DOHH2 (cell line): ENCODE measurements around the gene SLC17A8.

Source experiments
- H3F3A ChIP-seq: fragments of 200-600 bp; sonication (generic), shearing (Covaris generic); 2 replicates; pipeline ENCODE4 v1.6.0; 2016; ENCODE audit warnings: antibody characterized with exemption, mild to moderate bottlenecking; ENCODE audit not compliant: control insufficient read depth, insufficient read depth
- H3K27ac ChIP-seq: fragments of 200-600 bp; sonication (generic); 2 replicates; pipeline ENCODE4 v1.5.1; 2014; ENCODE audit warnings: low read depth, mild to moderate bottlenecking, low read length, moderate library complexity
- H3K27me3 ChIP-seq: fragments of 200-600 bp; sonication (generic); 2 replicates; pipeline ENCODE4 v1.6.1; 2014; ENCODE audit warnings: mild to moderate bottlenecking, low read length, mixed read lengths; ENCODE audit not compliant: control insufficient read depth
- H3K36me3 ChIP-seq: fragments of 200-600 bp; sonication (generic); 2 replicates; pipeline ENCODE4 v1.6.1; 2014; ENCODE audit warnings: mild to moderate bottlenecking, low read length, moderate library complexity, mixed read lengths; ENCODE audit not compliant: control insufficient read depth
- H3K4me1 ChIP-seq: fragments of 200-600 bp; sonication (generic); 2 replicates; pipeline ENCODE4 v1.6.1; 2014; ENCODE audit warnings: mild to moderate bottlenecking, low read length, mixed read lengths; ENCODE audit not compliant: control insufficient read depth
- H3K4me2 ChIP-seq: fragments of 200-600 bp; sonication (generic); 2 replicates; pipeline ENCODE4 v1.6.0; 2014; ENCODE audit warnings: mild to moderate bottlenecking, low read length, moderate library complexity
- H3K4me3 ChIP-seq: fragments of 200-600 bp; sonication (generic); 2 replicates; pipeline ENCODE4 v1.5.1; 2014; ENCODE audit warnings: mild to moderate bottlenecking, low read length, mixed read lengths
- H3K79me2 ChIP-seq: fragments of 200-600 bp; sonication (generic); 2 replicates; pipeline ENCODE4 v1.6.1; 2014; ENCODE audit warnings: mild to moderate bottlenecking, low read length, mixed read lengths; ENCODE audit not compliant: control insufficient read depth
- H3K9me2 ChIP-seq: fragments of 200-600 bp; sonication (generic); replicated peaks from 2 replicates; pipeline ENCODE4 v1.6.1; 2014; ENCODE audit warnings: mild to moderate bottlenecking, low read length, mixed read lengths; ENCODE audit not compliant: control insufficient read depth
- H3K9me3 ChIP-seq: fragments of 200-600 bp; sonication (generic); 2 replicates; pipeline ENCODE4 v1.6.1; 2014; ENCODE audit warnings: antibody characterized with exemption, low read length, mixed read lengths; ENCODE audit not compliant: control insufficient read depth, insufficient read depth
- H4K20me1 ChIP-seq: fragments of 200-600 bp; sonication (generic); 2 replicates; pipeline ENCODE4 v1.6.0; 2014; ENCODE audit warnings: low read depth, mild to moderate bottlenecking, antibody characterized with exemption, low read length, moderate library complexity; ENCODE audit not compliant: control insufficient read depth, insufficient read depth
- EZH2phosphoT487 ChIP-seq: fragments of 200-600 bp; sonication (generic); IDR thresholded peaks from 2 replicates; pipeline ENCODE4 v1.6.1; 2017; ENCODE audit warnings: borderline replicate concordance, mild to moderate bottlenecking, antibody characterized with exemption, low read length, moderate library complexity, mixed read lengths
- TF ChIP-seq, protein P1 (sequence below): fragments of 200-600 bp; sonication (generic); IDR thresholded peaks from one replicate; pipeline ENCODE4 v1.5.1; 2014; ENCODE audit warnings: antibody characterized with exemption, mild to moderate bottlenecking, low read depth, low read length; ENCODE audit not compliant: poor library complexity, severe bottlenecking

SLC17A8 gene

DNA sequence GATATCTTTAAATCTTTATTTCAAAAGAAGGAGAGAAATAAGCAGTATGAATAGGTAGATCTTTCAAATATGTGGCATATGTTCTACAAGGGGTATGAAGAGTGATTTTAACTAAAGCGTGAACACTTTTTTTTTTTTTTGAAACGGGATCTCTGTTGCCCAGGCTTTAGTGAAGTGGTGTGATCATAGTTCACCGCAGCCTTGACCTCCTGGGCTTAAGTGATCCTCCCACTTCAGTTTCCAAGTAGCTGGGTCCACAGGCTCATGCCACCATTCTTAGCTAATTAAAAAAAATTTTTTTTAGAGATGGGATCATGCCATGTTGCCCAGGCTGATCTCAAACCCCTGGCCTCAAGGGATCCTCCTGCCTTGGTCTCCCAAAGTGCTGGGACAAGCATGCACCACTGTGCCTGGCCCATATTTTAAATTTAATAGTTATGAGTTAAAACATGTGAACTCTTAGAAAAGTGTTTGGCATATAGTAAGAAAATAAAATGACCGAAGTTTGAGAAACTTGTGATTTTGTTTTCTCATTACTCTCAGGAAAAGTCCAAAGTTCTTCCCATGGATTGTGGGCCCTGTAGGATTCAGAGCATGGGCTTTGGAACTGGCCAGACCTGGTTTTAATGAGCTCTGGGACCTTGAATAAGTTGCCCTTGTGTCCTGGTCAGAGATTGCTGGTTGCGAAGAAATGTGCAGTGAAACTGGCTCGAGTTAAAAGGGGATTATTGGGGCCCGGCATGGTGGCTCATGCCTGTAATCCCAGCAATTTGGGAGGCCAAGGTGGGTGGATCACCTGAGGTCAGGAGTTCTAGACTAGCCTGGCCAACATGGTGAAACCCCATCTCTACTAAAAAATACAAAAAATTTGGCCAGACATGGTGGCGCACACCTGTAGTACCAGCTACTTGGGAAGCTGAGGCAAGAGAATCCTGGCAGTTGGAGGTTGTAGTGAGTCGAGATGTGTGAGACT, 27.0 kb downstream of the SLC17A8 start:
- H3F3A ChIP-seq = no peaks in the 10 kb centered on the region
- H3K4me2 ChIP-seq = no peak overlapping the region
- no peaks in the 10 kb centered on the region for H3K9me2 ChIP-seq
- H4K20me1 ChIP-seq = no peaks in the 10 kb centered on the region
- H3K4me1 ChIP-seq = no peaks in the 10 kb centered on the region
- H3K79me2 ChIP-seq = no peaks in the 10 kb centered on the region
- H3K36me3 ChIP-seq = no peaks in the 10 kb centered on the region
- H3K4me3 ChIP-seq = no peak overlapping the region
- H3K27me3 ChIP-seq = no peaks in the 10 kb centered on the region
- no peak overlapping the region for H3K27ac ChIP-seq
- TF ChIP-seq, protein P1, sequence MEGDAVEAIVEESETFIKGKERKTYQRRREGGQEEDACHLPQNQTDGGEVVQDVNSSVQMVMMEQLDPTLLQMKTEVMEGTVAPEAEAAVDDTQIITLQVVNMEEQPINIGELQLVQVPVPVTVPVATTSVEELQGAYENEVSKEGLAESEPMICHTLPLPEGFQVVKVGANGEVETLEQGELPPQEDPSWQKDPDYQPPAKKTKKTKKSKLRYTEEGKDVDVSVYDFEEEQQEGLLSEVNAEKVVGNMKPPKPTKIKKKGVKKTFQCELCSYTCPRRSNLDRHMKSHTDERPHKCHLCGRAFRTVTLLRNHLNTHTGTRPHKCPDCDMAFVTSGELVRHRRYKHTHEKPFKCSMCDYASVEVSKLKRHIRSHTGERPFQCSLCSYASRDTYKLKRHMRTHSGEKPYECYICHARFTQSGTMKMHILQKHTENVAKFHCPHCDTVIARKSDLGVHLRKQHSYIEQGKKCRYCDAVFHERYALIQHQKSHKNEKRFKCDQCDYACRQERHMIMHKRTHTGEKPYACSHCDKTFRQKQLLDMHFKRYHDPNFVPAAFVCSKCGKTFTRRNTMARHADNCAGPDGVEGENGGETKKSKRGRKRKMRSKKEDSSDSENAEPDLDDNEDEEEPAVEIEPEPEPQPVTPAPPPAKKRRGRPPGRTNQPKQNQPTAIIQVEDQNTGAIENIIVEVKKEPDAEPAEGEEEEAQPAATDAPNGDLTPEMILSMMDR = no peak
- no peak for TF ChIP-seq EZH2phosphoT487
- H3K9me3 ChIP-seq = no peaks in the 10 kb centered on the region

DNA sequence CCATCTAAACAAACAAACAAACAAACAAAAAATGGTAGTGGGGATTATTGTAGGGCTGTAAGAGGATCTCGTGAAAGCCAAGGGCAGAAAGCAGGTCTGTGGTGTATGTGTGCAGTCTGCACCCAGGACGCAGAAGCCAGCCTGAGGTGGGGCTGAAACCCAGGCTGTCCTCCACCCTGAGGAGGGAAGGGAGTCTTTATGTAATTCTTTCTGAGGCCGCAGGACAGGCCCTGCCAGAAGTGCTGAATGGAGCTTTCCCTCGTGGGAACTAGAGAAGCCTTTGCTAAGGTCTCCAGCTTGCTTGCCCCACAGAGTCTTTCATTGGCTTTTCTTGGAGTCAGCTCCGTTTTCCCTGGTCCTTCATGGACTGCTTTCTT, 27.7 kb downstream of the SLC17A8 start:
- H3K9me3 ChIP-seq = no peaks in the 10 kb centered on the region
- no peaks in the 10 kb centered on the region for H3K4me1 ChIP-seq
- no peak for TF ChIP-seq EZH2phosphoT487
- no peaks in the 10 kb centered on the region for H3K27me3 ChIP-seq
- no peak overlapping the region for H3K27ac ChIP-seq
- H3K4me2 ChIP-seq = no peak overlapping the region
- H3K36me3 ChIP-seq = no peaks in the 10 kb centered on the region
- H3K9me2 ChIP-seq = no peaks in the 10 kb centered on the region
- H3K79me2 ChIP-seq = no peaks in the 10 kb centered on the region
- H3K4me3 ChIP-seq = no peak overlapping the region
- no peaks in the 10 kb centered on the region for H3F3A ChIP-seq
- no peaks in the 10 kb centered on the region for H4K20me1 ChIP-seq

- Histone ChIP-seq H3F3A (no peaks in the 10 kb centered on the region), H4K20me1 (no peaks in the 10 kb centered on the region), H3K36me3 (no peaks in the 10 kb centered on the region), H3K4me3 (no peak overlapping the region), H3K4me1 (no peaks in the 10 kb centered on the region), H3K27me3 (no peaks in the 10 kb centered on the region), H3K9me3 (no peaks in the 10 kb centered on the region), H3K27ac (no peak overlapping the region), H3K79me2 (no peaks in the 10 kb centered on the region), H3K4me2 (no peak overlapping the region), H3K9me2 (no peaks in the 10 kb centered on the region)
- TF ChIP-seq EZH2phosphoT487 = no peak
- TF ChIP-seq, protein P1 = no peak
Measured at GRCh38 chr12:100388382-100388781, 31.5 kb downstream of the SLC17A8 start.

DNA sequence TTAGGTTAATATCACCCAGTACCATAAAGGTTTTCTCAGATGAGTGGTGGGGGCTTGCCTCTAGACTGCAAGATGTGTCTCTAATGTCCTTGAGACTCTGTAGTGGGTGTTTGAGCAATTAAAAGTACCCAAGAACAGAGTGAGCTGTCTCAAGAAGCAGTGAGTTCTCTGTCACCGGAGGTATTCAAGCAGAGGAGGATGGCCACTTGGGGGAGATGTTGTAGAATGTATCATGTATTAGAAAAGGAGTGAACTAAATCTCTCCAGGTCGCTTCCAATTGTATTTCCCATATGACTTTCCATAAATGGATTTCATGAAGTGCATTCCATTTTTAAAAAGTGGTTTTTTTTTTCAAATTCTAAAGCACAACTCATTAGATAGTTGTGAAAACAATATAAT, 35.0 kb downstream of the SLC17A8 start:
- H3K4me1 ChIP-seq = no peaks in the 10 kb centered on the region
- no peaks in the 10 kb centered on the region for H3K79me2 ChIP-seq
- no peak overlapping the region for H3K4me3 ChIP-seq
- no peaks in the 10 kb centered on the region for H3K9me3 ChIP-seq
- no peaks in the 10 kb centered on the region for H4K20me1 ChIP-seq
- H3K4me2 ChIP-seq = no peak overlapping the region
- no peaks in the 10 kb centered on the region for H3F3A ChIP-seq
- no peak for TF ChIP-seq EZH2phosphoT487
- TF ChIP-seq, protein P1 = no peak
- H3K27ac ChIP-seq = no peak overlapping the region
- H3K36me3 ChIP-seq = no peaks in the 10 kb centered on the region
- H3K27me3 ChIP-seq = no peaks in the 10 kb centered on the region
- H3K9me2 ChIP-seq = no peaks in the 10 kb centered on the region
